A549 (cell line): ENCODE results near the gene ATP6V0E1. TPM values are rescaled to one million over a fixed set of nuclear protein-coding genes. Genes with fewer than 3 reads are reported as not detected.
A peak's percentile ranks its signal among the peaks of the same experiment; 100 is the strongest.

Source experiments
- ATAC-seq, 2 experiments: fragments of 200-7000 bp in 1 of 2; fragments of >200 bp in 1 of 2; cut with Nextera tagmentation in 1 of 2; cut with Tn5 transposase in 1 of 2; 3 replicates each; pipeline versions ENCODE4 v1.8.0 to v1.9.1; 2018 to 2020; ENCODE audit warnings: mild to moderate bottlenecking in 1 of 2, moderate library complexity in 1 of 2
- CTCF ChIA-PET: fragments of 300-600 bp; sonication (Branson Sonifier 250); formaldehyde crosslinking; extraction: SDS; loops from one replicate; lab custom pipeline; 2021; ENCODE audit warnings: antibody characterized with exemption, inconsistent platforms; lab: Yijun Ruan, JAX
- POLR2A ChIA-PET: fragments of 350-600 bp; formaldehyde crosslinking; extraction: SDS; loops from one replicate; lab custom pipeline; 2021; ENCODE audit warnings: antibody characterized with exemption, inconsistent platforms; lab: Yijun Ruan, JAX
- DNase-seq, 2 experiments: peaks; one replicate each; pipeline versions ENCODE4 v3.0.0 to v3.0.0-alpha.2; 2011 to 2016; ENCODE audit warnings: low read depth in 1 of 2, low spot score in 1 of 2
- FAIRE-seq: peaks from 2 replicates; lab custom pipeline; 2011; peaks lifted over from hg19 to GRCh38; lab: Jason Lieb, UNC
- H3K27ac ChIP-seq, 2 experiments: fragments of >200 bp; sonication (Bioruptor Twin); formaldehyde crosslinking; 3 replicates each; pipeline ENCODE4 v1.5.1; 2016 to 2017
- H3K4me1 ChIP-seq: fragments of >200 bp; sonication (Bioruptor Twin); formaldehyde crosslinking; 3 replicates; pipeline ENCODE4 v1.6.1; 2016
- H3K4me2 ChIP-seq: fragments of >200 bp; sonication (Bioruptor Twin); formaldehyde crosslinking; 3 replicates; pipeline ENCODE4 v1.6.1; 2016
- H3K4me3 ChIP-seq: fragments of >200 bp; sonication (Bioruptor Twin); formaldehyde crosslinking; 3 replicates; pipeline ENCODE4 v1.5.1; 2016
- H3K9me3 ChIP-seq: fragments of >200 bp; sonication (Bioruptor Twin); formaldehyde crosslinking; 3 replicates; pipeline ENCODE4 v1.6.1; 2016
- ATOH8 ChIP-seq: fragments of 250-450 bp; sonication (Bioruptor Pico); IDR thresholded peaks from 2 replicates; pipeline ENCODE4 v1.5.0; 2020; ENCODE audit warnings: low read depth, mild to moderate bottlenecking, moderate library complexity
- CEBPB ChIP-seq, 2 experiments: fragments of >200 bp in 1 of 2; sonication (Bioruptor Twin) in 1 of 2; formaldehyde crosslinking in 1 of 2; IDR thresholded peaks; 2 replicates each; pipeline ENCODE4 v1.6.1; 2012 to 2016
- CHD2 ChIP-seq: fragments of 150-350 bp; IDR thresholded peaks from 2 replicates; pipeline ENCODE4 v1.6.1; 2014; ENCODE audit warnings: low read length; ENCODE audit not compliant: partially characterized antibody
- EHF ChIP-seq: fragments of 250-450 bp; sonication (Bioruptor Pico); IDR thresholded peaks from 2 replicates; pipeline ENCODE4 v1.5.0; 2020; ENCODE audit warnings: mild to moderate bottlenecking
- EP300 ChIP-seq, 2 experiments: fragments of >200 bp; sonication (Bioruptor Twin); formaldehyde crosslinking; IDR thresholded peaks; 2 replicates in 1 of 2; 3 replicates in 1 of 2; pipeline ENCODE4 v1.6.1; 2016 to 2017
- FOSB ChIP-seq: fragments of 250-450 bp; sonication (Bioruptor Pico); IDR thresholded peaks from 2 replicates; pipeline ENCODE4 v1.5.0; 2020; ENCODE audit warnings: mild to moderate bottlenecking, moderate library complexity
- FOSL2 ChIP-seq, 2 experiments: fragments of 450-650 bp in 1 of 2; fragments of >200 bp in 1 of 2; sonication (Bioruptor Twin) in 1 of 2; formaldehyde crosslinking; IDR thresholded peaks; 2 replicates each; pipeline versions ENCODE4 v1.5.0 to v1.6.1; 2016 to 2020; ENCODE audit warnings: mild to moderate bottlenecking in 1 of 2, moderate library complexity in 1 of 2
- FOXS1 ChIP-seq: fragments of 250-450 bp; sonication (Bioruptor Pico); IDR thresholded peaks from 2 replicates; pipeline ENCODE4 v1.5.0; 2020; ENCODE audit warnings: mild to moderate bottlenecking, moderate library complexity
- GATA3 ChIP-seq: IDR thresholded peaks from 2 replicates; pipeline ENCODE4 v1.6.1; 2012; ENCODE audit warnings: borderline replicate concordance
- HOXA7 ChIP-seq: fragments of 250-450 bp; sonication (Bioruptor Pico); IDR thresholded peaks from 2 replicates; pipeline ENCODE4 v1.5.0; 2020; ENCODE audit warnings: mild to moderate bottlenecking, moderate library complexity
- HOXB13 ChIP-seq: fragments of 250-450 bp; sonication (Bioruptor Pico); IDR thresholded peaks from 2 replicates; pipeline ENCODE4 v1.5.0; 2020; ENCODE audit warnings: low read depth, mild to moderate bottlenecking, moderate library complexity
- HOXB5 ChIP-seq: fragments of 250-450 bp; sonication (Bioruptor Pico); IDR thresholded peaks from 2 replicates; pipeline ENCODE4 v1.5.0; 2020; ENCODE audit warnings: mild to moderate bottlenecking, moderate library complexity
- JUN ChIP-seq, 2 experiments: fragments of >200 bp; sonication (Bioruptor Twin); formaldehyde crosslinking; IDR thresholded peaks; 2 replicates in 1 of 2; 3 replicates in 1 of 2; pipeline ENCODE4 v1.6.1; 2016 to 2017
- JUNB ChIP-seq: fragments of >200 bp; sonication (Bioruptor Twin); formaldehyde crosslinking; IDR thresholded peaks from 2 replicates; pipeline ENCODE4 v1.6.1; 2016
- KDM1A ChIP-seq: fragments of 200-600 bp; sonication (generic); IDR thresholded peaks from 2 replicates; pipeline ENCODE4 v1.6.1; 2016; ENCODE audit warnings: low read depth, mild to moderate bottlenecking
- KDM5A ChIP-seq: fragments of 200-600 bp; sonication (generic); IDR thresholded peaks from 2 replicates; pipeline ENCODE4 v1.6.1; 2016; ENCODE audit warnings: antibody characterized with exemption, mild to moderate bottlenecking
- MAFK ChIP-seq: fragments of 450-650 bp; IDR thresholded peaks from 2 replicates; pipeline ENCODE4 v1.6.1; 2014; ENCODE audit not compliant: partially characterized antibody
- MAZ ChIP-seq: fragments of 150-350 bp; IDR thresholded peaks from 2 replicates; pipeline ENCODE4 v1.6.1; 2014; ENCODE audit warnings: antibody characterized with exemption, low read depth, low read length, borderline replicate concordance
- MYC ChIP-seq: IDR thresholded peaks from 2 replicates; pipeline ENCODE4 v1.6.1; 2012; ENCODE audit warnings: mild to moderate bottlenecking, inconsistent platforms, low read length, improper control_type of control experiment, borderline replicate concordance
- POLR2AphosphoS2 ChIP-seq: conservative IDR thresholded peaks from 2 replicates; pipeline ENCODE4 v1.6.1; 2012; ENCODE audit warnings: low read length, improper control_type of control experiment, inconsistent platforms
- RAD21 ChIP-seq, 2 experiments: fragments of >200 bp in 1 of 2; sonication (Bioruptor Twin) in 1 of 2; formaldehyde crosslinking in 1 of 2; IDR thresholded peaks in 1 of 2; conservative IDR thresholded peaks in 1 of 2; 2 replicates in 1 of 2; 3 replicates in 1 of 2; pipeline ENCODE4 v1.6.1; 2012 to 2018; ENCODE audit warnings: inconsistent platforms in 1 of 2
- RARB ChIP-seq: fragments of 250-450 bp; sonication (Bioruptor Pico); IDR thresholded peaks from 2 replicates; pipeline ENCODE4 v1.8.0; 2021; ENCODE audit warnings: mild to moderate bottlenecking, moderate library complexity
- RNF2 ChIP-seq: fragments of 200-600 bp; sonication (generic); IDR thresholded peaks from 2 replicates; pipeline ENCODE4 v1.6.1; 2016; ENCODE audit warnings: low read depth, mild to moderate bottlenecking, antibody characterized with exemption, moderate library complexity, borderline replicate concordance
- SREBF2 ChIP-seq: fragments of 450-650 bp; IDR thresholded peaks from 2 replicates; pipeline ENCODE4 v1.6.1; 2014; ENCODE audit warnings: mild to moderate bottlenecking, moderate library complexity
- TFCP2L1 ChIP-seq: fragments of 250-450 bp; sonication (Bioruptor Pico); IDR thresholded peaks from 2 replicates; pipeline ENCODE4 v1.5.0; 2021; ENCODE audit warnings: mild to moderate bottlenecking
- TP53 ChIP-seq: fragments of 250-450 bp; sonication (Bioruptor Pico); IDR thresholded peaks from 2 replicates; pipeline ENCODE4 v1.5.0; 2021; ENCODE audit warnings: mild to moderate bottlenecking, moderate library complexity
- USF2 ChIP-seq: fragments of 450-650 bp; IDR thresholded peaks from 2 replicates; pipeline ENCODE4 v1.6.1; 2014; ENCODE audit warnings: antibody characterized with exemption
- ZSCAN20 ChIP-seq: fragments of 250-450 bp; sonication (Bioruptor Pico); IDR thresholded peaks from 2 replicates; pipeline ENCODE4 v1.8.0; 2022; ENCODE audit warnings: mild to moderate bottlenecking, moderate library complexity
- WGBS: methylation state at CpG from one replicate; pipeline ENCODE4 v1.1.6; 2017; ENCODE audit errors: missing lambda C conversion rate; 5-methylcytosine and 5-hydroxymethylcytosine counted together
- polyA plus RNA-seq, 4 experiments: library from polyadenylated mRNA; depleted of rRNA in 3 of 4; stranded (reverse); fragments of >200 nt; fragmentation: RNase III in 1 of 4; extraction: RNeasy Plus Mini Kit Qiagen cat#74134 plus additional on column Dnase treatment in 1 of 4; gene quantifications; 2 replicates in 3 of 4; 3 replicates in 1 of 4; pipeline ENCODE4 v1.2.3, GENCODE V29; 2011 to 2017
- TF ChIP-seq, protein P1 (sequence below): fragments of 250-450 bp; sonication (Bioruptor Pico); IDR thresholded peaks from 2 replicates; pipeline ENCODE4 v1.5.0; 2021; ENCODE audit warnings: mild to moderate bottlenecking, moderate library complexity, borderline replicate concordance
- TF ChIP-seq, protein P2 (sequence below): fragments of >200 bp; sonication (Bioruptor Twin); formaldehyde crosslinking; IDR thresholded peaks from 2 replicates; pipeline ENCODE4 v1.6.1; 2016

Gene ATP6V0E1
- polyA plus RNA-seq, 2 of the 4 experiments (the other 2 are of a cell fraction): 297 to 344 TPM

GRCh38 chr5:172953776-172954675 lies 29.5 kb upstream of the ATP6V0E1 start:
- H3K4me3 ChIP-seq: no peak overlapping the region
- no peaks in the 10 kb centered on the region for H3K9me3 ChIP-seq
- 67% methylated on average over 13 of the region's 15 CpGs for WGBS
- FAIRE-seq (no peak), DNase-seq (peak in 1 of 2 experiments; percentile 85), ATAC-seq (peak; percentile 36 to 37; a peak in 5 of 6 replicates)
- TF ChIP-seq MAZ (no peak), RARB (CRISPR knock-in tag) (0 out of 2 replicates have a peak, but pooled peaks have one; percentile 41), SREBF2 (no peak), ZSCAN20 (CRISPR knock-in tag) (0 out of 2 replicates have a peak, but pooled peaks have one; percentile 45), GATA3 (peak; percentile 51; the same call in 1 of the 2 replicates), KDM1A (no peak), FOSL2 (IDR thresholded peaks at IDR 0.05) (0 out of 2 replicates have a peak, but pooled peaks have one; percentile 42), FOSL2 (CRISPR knock-in tag; IDR thresholded peaks at IDR 0.05) (peak; percentile 85), HOXA7 (CRISPR knock-in tag) (peak; percentile 81), USF2 (no peak), RAD21 (conservative IDR thresholded peaks at IDR 0.05 in 1 of 2, IDR thresholded peaks at IDR 0.05 in 1 of 2) (no peak), JUNB (peak; percentile 61), EP300 (IDR thresholded peaks at IDR 0.05) (peak; percentile 21 to 66; a peak in 2 of 5 replicates), POLR2AphosphoS2 (0 out of 2 replicates have a peak, but pooled peaks have one; percentile 61), KDM5A (no peak), HOXB13 (CRISPR knock-in tag) (peak; percentile 57; the same call in 1 of the 2 replicates), JUN (IDR thresholded peaks at IDR 0.05) (peak in 1 of 2 experiments; percentile 40; a peak in 1 of 5 replicates), HOXB5 (CRISPR knock-in tag) (0 out of 2 replicates have a peak, but pooled peaks have one; percentile 33), RNF2 (no peak), TFCP2L1 (CRISPR knock-in tag) (no peak), MYC (no peak)
- TF ChIP-seq, protein P1, sequence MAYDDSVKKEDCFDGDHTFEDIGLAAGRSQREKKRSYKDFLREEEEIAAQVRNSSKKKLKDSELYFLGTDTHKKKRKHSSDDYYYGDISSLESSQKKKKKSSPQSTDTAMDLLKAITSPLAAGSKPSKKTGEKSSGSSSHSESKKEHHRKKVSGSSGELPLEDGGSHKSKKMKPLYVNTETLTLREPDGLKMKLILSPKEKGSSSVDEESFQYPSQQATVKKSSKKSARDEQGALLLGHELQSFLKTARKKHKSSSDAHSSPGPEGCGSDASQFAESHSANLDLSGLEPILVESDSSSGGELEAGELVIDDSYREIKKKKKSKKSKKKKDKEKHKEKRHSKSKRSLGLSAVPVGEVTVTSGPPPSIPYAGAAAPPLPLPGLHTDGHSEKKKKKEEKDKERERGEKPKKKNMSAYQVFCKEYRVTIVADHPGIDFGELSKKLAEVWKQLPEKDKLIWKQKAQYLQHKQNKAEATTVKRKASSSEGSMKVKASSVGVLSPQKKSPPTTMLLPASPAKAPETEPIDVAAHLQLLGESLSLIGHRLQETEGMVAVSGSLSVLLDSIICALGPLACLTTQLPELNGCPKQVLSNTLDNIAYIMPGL (CRISPR knock-in tag): no peak
- CTCF ChIA-PET: interaction anchor here (1.0 to 3.9 kb wide), 9 partner anchors 9 to 247 kb away, joined by 3 to 34 read pairs (median 7); no protein-coding TSS in a partner anchor
- peak overlapping the region; percentile 94 to 95 for H3K27ac ChIP-seq
- H3K4me2 ChIP-seq: peak overlapping the region; percentile 39
- H3K4me1 ChIP-seq: peaks cover 72% of the 10 kb centered on the region
- POLR2A ChIA-PET: interaction anchor here (0.9 to 1.6 kb wide), 6 partner anchors 23 to 239 kb away, joined by 3 to 12 read pairs (median 4); partner anchors contain the start of genes ATP6V0E1 and DUSP1

- POLR2A ChIA-PET: interaction anchor here (1.1 kb wide), 1 partner anchor 34 kb away, joined by 3 read pairs; no protein-coding TSS in a partner anchor
- no peak for ATAC-seq
- no peak for FAIRE-seq
- TF ChIP-seq CHD2: no peak
- TF ChIP-seq MYC: no peak
- no peak for TF ChIP-seq FOSL2 (IDR thresholded peaks at IDR 0.05)
- TF ChIP-seq FOSL2 (CRISPR knock-in tag; IDR thresholded peaks at IDR 0.05): no peak
- TF ChIP-seq CEBPB (IDR thresholded peaks at IDR 0.05): no peak
- TF ChIP-seq FOXS1 (CRISPR knock-in tag): no peak
- peak; percentile 85 for TF ChIP-seq HOXB13 (CRISPR knock-in tag)
- TF ChIP-seq FOSB (CRISPR knock-in tag): 0 out of 2 replicates have a peak, but pooled peaks have one; percentile 34
- peak; percentile 29 for TF ChIP-seq ATOH8 (CRISPR knock-in tag)
- peak; percentile 78; the same call in 1 of the 2 replicates for TF ChIP-seq RARB (CRISPR knock-in tag)
- peak; percentile 85; the same call in 1 of the 2 replicates for TF ChIP-seq EHF
- TF ChIP-seq GATA3: no peak
- TF ChIP-seq HOXA7 (CRISPR knock-in tag): peak; percentile 78; the same call in 1 of the 2 replicates
- TF ChIP-seq MAFK: no peak
- TF ChIP-seq, protein P2, sequence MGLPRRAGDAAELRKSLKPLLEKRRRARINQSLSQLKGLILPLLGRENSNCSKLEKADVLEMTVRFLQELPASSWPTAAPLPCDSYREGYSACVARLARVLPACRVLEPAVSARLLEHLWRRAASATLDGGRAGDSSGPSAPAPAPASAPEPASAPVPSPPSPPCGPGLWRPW: no peak
- peak; percentile 65; the same call in 1 of the 2 replicates for TF ChIP-seq TP53 (CRISPR knock-in tag)
- TF ChIP-seq HOXB5 (CRISPR knock-in tag): peak; percentile 68; the same call in 1 of the 2 replicates
- TF ChIP-seq KDM1A: no peak
- Histone ChIP-seq H3K9me3 (no peaks in the 10 kb centered on the region), H3K4me3 (no peak overlapping the region), H3K4me1 (peaks cover 72% of the 10 kb centered on the region), H3K27ac (peak overlapping the region; percentile 94 to 95), H3K4me2 (peak overlapping the region; percentile 39; the same call in 2 of the 3 replicates)
- WGBS: 93% methylated on average over 8 of the region's 8 CpGs
- no peak for DNase-seq
- CTCF ChIA-PET: interaction anchor here (1.0 to 3.9 kb wide), 5 partner anchors 13 to 248 kb away, joined by 3 to 34 read pairs (median 5); no protein-coding TSS in a partner anchor
These were observed 28.8 kb upstream of the ATP6V0E1 start for GRCh38 chr5:172954751-172955159.
